GM19372 (cell line): ENCODE data around the gene CLIP4.

ENCODE experiments used
- ATAC-seq: cut with Tn5 transposase; IDR thresholded peaks from one replicate; pipeline ENCODE4 v1.9.1; 2021; ENCODE audit warnings: mild to moderate bottlenecking, low read depth, moderate library complexity; ENCODE audit not compliant: unreplicated experiment

Gene CLIP4

DNA sequence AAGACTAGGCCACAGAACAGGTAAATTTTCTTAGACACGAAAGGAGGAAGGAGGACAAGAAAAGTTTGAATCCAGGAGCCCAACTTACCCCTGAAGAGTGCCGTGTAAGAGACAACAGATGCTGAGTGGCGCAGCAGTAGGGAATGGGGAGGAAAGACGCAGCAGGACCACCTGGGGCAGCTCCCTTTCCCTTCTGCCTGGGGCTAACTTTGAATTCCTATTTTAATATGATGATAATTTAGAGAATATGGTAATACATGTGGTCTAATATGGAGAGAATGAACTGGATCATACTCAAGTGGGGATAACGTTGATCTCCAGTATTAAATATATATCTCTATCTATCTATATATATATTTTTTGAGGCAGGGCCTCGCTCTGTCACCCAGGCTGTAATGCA is 69.3 kb downstream of the CLIP4 start:
- ATAC-seq: no peak

- no peak for ATAC-seq
Observed at GRCh38 chr2:29186817-29187216, 71.6 kb downstream of the CLIP4 start.

GRCh38 chr2:29187926-29188325 is 72.7 kb downstream of the CLIP4 start:
- ATAC-seq: no peak

- ATAC-seq: no peak
Observed at GRCh38 chr2:29189052-29189451, 73.8 kb downstream of the CLIP4 start.

GRCh38 chr2:29191817-29192216 is 76.6 kb downstream of the CLIP4 start:
- ATAC-seq: no peak

DNA sequence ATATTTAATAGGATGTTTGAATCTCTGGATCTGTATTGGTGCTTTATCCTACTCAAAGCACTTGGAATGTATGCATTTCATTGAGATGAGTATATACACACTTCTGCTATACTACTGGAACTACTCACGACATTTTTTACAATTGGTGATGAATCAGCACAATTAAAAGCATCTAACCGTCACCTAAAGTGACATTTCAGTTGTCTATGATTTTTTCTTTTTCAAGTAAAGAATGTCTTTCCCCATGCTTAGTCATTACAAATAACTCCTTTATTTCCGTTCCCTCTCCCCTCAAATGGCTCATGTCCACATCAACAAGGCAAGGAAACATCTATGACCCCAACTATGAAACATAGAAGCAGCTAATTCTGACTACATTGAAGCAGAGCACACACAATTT is 77.3 kb downstream of the CLIP4 start:
- no peak for ATAC-seq

- ATAC-seq: no peak
Observed at GRCh38 chr2:29193111-29193510, 77.9 kb downstream of the CLIP4 start.

- ATAC-seq: no peak
Observed at GRCh38 chr2:29193681-29194080, 78.5 kb downstream of the CLIP4 start.

DNA sequence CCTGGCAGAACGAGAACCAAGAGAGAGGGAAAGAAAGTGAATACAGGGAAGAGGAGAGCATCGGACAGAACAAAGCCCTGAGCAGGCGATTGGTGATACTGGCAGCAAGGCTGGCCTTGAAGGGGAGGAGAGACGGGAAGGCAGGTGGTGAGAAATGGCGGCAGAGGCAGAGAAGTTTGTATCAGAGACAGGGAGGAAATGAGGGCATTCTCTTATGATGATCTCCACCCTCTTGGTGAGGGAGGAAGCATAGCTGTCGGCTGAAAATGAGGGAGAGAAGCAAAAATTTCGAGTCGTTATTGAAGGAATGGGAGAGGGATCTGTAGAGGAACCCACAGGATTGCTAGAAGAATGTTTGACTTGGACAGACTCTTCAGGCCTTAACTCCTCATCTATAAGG is 80.6 kb downstream of the CLIP4 start:
- ATAC-seq: no peak

DNA sequence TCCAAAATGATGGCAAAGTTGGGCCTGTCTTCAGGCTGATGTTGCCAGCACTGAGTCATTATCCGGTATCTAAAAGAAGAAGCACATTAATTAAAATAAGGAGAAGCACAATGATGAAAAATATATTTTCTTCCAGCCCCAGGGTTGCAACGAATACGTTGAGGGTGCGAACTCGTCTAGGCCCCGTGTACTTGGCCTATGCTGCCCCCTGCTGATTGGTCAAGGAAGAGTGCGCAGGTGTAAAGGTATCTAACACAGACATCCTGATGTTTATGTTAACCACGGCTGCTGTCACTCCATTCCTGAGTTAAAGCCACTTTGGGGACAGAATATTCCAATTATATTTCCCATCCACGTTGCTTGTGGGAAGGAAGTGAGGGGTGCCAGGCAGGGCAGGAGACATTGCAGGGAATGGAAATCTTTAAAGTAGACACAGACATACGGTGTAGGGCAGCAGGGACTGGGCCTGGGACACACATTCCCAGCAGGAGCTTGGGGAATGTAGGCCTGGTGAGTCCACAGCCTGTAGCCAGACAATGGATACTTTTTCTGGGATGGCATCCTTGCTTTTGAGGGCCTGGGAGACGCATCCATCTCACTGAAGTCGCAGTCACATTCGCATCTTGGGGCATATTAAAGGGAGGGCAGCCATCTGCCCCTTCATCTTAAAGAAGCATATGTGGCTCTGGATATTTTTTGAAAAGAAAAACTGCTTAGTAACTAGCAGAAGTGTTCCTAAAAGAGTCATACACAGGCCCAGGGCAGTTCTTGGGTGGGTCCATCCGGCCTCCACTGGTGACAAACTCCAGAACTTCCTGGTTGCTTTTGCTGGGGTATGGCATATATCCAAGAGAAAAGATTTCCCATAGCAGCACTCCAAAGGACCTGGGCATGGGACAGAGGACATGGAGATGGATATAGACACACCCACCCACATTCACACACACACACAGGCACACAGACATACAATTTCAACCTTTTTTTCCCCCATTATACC is 81.9 kb downstream of the CLIP4 start:
- ATAC-seq: peak; percentile 62

DNA sequence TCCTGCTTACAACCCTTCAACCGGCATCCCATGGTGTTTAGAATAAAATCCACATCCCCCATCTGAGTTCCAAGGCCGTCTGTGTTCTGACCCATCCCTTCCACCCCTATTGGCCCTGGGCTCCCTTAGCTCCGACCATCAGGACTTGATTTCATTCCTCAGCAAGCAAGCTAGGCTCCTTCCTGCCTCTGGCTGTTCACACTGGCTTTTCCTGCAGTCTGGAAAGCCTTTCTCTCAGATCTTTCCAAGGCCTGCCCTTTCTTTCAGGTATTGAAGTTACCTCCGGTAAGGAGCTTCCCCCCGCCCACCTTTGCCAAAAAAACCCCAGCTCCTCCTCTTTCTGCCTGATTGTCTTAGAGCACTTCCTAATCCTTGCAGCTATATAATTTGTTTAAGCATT is 86.8 kb downstream of the CLIP4 start:
- ATAC-seq: no peak

DNA sequence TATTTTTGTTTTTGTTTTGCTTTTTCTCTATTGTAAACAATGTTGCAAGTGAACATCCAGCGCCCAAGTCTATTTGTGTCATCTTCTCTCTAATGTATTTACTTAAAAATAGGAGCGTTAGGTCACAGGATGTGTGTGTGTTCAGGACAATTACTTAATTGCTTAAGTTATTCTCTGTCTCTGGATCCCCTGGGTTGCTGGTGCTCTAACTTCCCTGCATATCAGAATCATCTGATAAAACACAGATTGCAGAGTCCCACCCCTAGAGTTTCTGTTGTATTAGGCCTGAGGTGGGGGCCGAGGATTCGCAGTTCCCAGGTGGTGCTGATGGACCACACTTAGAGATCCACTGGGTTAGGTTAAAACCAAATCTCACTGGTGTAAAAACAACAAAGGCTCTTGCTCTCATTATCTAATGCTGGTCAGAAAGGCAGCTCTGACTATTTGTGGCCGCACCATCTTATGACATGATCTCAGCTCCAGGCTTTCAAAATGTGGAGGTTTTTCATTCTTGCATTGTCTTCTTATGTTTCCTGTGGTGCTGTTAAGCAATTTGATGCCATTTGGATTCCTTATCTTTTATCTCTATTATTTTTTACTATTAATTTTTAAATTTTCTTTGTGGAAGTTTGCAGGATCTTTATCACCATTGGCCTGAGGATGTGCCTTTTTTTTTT is 87.7 kb downstream of the CLIP4 start:
- no peak for ATAC-seq

DNA sequence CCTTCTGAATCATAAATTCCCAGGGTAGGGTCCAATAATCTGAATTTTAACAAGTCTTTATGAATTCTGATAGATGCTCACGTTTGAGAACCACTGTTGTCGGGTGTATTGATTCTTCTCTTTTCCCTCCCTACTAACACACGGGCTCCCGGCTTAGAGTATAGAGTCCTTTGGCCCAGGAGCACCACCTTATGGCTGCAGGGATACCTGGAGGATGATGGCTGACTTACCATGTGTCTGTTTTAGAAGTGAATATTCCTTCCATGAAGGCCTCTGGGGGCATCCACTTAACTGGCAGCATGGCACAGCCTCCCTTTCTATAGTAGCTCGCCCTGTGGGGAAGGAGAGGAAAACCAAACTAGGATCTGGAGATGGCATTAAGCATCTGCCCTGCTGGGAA is 91.7 kb downstream of the CLIP4 start:
- ATAC-seq: no peak

DNA sequence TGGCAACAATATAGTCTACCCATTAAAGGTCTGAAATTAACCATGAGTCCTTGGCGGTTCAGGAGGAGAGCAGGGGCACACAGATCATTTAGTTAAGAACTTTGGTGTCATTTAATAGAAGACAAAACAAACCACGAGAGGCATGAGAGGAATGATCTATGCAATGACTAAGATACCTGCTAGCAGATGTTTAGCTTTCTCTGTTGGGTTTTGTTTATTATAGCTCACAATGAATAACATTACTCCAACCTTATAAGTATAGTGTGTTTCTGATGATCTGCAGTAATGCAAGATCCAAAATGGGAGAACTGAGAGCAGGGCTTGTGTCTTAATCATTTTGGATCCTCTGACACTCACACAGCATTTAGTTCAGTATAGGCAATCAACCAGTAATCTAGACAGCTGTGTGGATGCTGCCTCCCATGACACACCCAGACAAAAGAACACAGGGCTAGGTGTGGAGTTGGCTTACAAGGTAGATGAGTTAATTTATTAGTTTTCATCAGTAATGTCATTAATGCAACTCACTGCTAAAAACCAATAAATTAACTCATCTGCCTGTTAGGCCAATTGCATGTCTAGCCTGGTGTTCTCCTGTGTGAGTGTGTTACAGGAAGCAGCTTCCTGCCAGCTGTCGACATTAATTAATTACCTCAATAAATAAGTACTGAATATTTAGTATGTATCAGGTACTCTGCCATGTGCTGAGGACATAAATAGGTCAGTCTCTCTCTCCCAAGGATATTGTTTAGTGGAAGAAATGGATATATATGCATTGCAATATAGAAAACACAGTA is 92.3 kb downstream of the CLIP4 start:
- ATAC-seq: no peak

DNA sequence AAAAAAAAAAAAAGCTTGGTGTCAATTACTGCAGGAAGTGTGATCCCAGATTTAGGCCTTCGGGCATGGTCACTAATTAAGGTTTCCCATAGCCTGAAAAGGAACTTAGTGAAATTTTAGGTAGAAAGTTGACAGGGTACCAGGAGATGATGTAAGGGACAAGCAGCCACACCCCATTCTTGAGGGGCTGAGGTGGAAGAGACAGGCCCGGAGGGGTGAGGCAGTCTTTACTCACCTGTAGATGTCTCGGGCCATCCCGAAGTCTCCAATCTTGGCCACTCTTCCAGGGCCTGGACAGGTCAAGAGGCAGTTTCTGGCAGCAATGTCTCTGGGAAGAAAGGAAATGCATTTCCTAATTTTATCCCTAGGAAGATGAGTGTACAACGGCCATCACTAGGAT is 94.3 kb downstream of the CLIP4 start:
- no peak for ATAC-seq

- ATAC-seq: no peak
Observed at GRCh38 chr2:29212009-29212408, 96.8 kb downstream of the CLIP4 start.

DNA sequence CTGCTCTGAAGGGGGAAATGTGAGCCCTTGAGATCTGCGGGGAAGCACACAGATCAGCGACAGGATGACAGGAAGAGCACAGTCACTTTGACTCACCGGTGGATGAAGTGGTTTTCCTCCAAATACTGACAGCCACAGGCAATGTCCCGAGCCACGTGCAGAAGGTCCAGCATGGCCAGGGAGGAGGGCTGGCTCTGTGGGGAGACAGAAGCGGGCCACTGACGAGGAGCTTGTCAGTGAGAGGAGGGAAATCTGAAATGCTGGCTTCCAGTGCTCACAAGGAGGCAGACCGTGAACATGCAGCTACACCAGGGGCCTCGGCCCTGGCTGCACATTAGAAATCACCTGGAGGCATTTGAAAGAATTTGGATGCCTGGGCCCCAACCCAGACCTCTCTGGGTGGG is 98.7 kb downstream of the CLIP4 start:
- no peak for ATAC-seq

DNA sequence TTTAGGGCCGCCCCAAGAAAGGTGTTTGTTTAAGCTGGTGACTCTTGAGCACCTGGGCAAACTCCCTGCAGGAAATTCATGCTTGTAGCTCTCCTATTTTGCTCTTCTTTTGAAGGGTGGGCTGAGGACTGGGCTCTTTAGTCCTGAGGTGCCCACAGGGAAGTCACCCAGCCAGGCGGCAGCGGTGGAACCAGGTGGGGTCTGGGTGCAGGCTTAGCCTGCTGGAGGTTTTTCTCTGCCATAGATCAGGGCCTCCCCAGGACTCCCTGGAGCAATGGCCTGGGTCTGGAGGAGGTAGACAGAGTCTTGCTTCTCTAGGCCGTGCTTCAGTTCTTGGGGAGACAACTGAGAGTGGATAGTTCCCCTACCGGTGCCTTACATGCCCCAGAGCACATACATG is 99.9 kb downstream of the CLIP4 start:
- ATAC-seq: no peak

- no peak for ATAC-seq
Observed at GRCh38 chr2:29215739-29216608, 100.8 kb downstream of the CLIP4 start.

GRCh38 chr2:29216609-29216909 is 101.3 kb downstream of the CLIP4 start:
- ATAC-seq: no peak
